H7 (cell line): ENCODE results near the gene VWA3A. TPM values are rescaled to one million over a fixed set of nuclear protein-coding genes. Genes with fewer than 3 reads are reported as not detected.

Experiments used
- DNase-seq: peaks from one replicate; pipeline ENCODE4 v3.0.0; 2012
- H3K27me3 ChIP-seq: 2 replicates; pipeline ENCODE4 v1.6.0; 2011; ENCODE audit warnings: mild to moderate bottlenecking, low read length; ENCODE audit not compliant: control insufficient read depth, insufficient read depth
- H3K36me3 ChIP-seq: replicated peaks from 2 replicates; pipeline ENCODE4 v1.5.1; 2011; ENCODE audit warnings: low read length; ENCODE audit not compliant: control insufficient read depth, insufficient read depth
- H3K4me3 ChIP-seq: 2 replicates; pipeline ENCODE4 v1.5.1; 2011; ENCODE audit warnings: low read depth, mild to moderate bottlenecking, control low read depth, low read length, moderate library complexity; ENCODE audit not compliant: insufficient read depth
- total RNA-seq: library from RNA; depleted of rRNA; stranded (reverse); fragments of >200 nt; shearing (Covaris generic); gene quantifications from 2 replicates; pipeline ENCODE4 v1.2.3, GENCODE V29; 2014; rRNA removed

The VWA3A gene
- total RNA-seq, 1 experiment from 2014 or later = 0.24 TPM

GRCh38 chr16:22203091-22203490 lies 110.8 kb downstream of the VWA3A start:
- DNase-seq = no peak
- H3K4me3 ChIP-seq = no peak overlapping the region
- no peaks in the 10 kb centered on the region; the same call in 1 of the 2 replicates for H3K27me3 ChIP-seq
- no peaks in the 10 kb centered on the region for H3K36me3 ChIP-seq

GRCh38 chr16:22204091-22204655 lies 111.8 kb downstream of the VWA3A start:
- no peak for DNase-seq
- Histone ChIP-seq H3K27me3 (no peaks in the 10 kb centered on the region; the same call in 1 of the 2 replicates), H3K36me3 (no peaks in the 10 kb centered on the region), H3K4me3 (no peak overlapping the region)

GRCh38 chr16:22205577-22206012 lies 113.3 kb downstream of the VWA3A start:
- peak overlapping the region; percentile 89; the same call in 1 of the 2 replicates for H3K4me3 ChIP-seq
- no peaks in the 10 kb centered on the region; the same call in 1 of the 2 replicates for H3K27me3 ChIP-seq
- H3K36me3 ChIP-seq = no peaks in the 10 kb centered on the region
- DNase-seq = no peak

GRCh38 chr16:22206013-22206841 lies 113.9 kb downstream of the VWA3A start, which contains the start of gene EEF2K:
TSS of gene EEF2K (plus strand) at chr16:22206278. CDS start at chr16:22225730, 19,452 bp downstream.
- Histone ChIP-seq H3K36me3 (no peaks in the 10 kb centered on the region; the same call in 1 of the 2 replicates), H3K27me3 (no peaks in the 10 kb centered on the region; the same call in 1 of the 2 replicates), H3K4me3 (peak within 1 kb of the TSS; percentile 89)
- DNase-seq = peak; percentile 97

Other genes with a start within 250 kb of the VWA3A start
- gene NPIPB4, start 234.8 kb upstream of the VWA3A start, total RNA-seq = 10.7 and 21.8 TPM in 2 replicates
- 224 and 231 TPM in 2 replicates for gene UQCRC2, start 139.2 kb upstream of the VWA3A start, total RNA-seq
- not detected in 2 replicates for gene PDZD9, start 91.4 kb upstream of the VWA3A start, total RNA-seq
- 7.2 and 11.8 TPM in 2 replicates for gene MOSMO, start 84.4 kb upstream of the VWA3A start, total RNA-seq
- 0.04 TPM in 1 of 2 replicates, not detected in the other for gene SDR42E2, start 70.0 kb downstream of the VWA3A start, total RNA-seq
- gene EEF2K, start 113.7 kb downstream of the VWA3A start, total RNA-seq = 13.3 and 15.2 TPM in 2 replicates
- 91.5 and 99.6 TPM in 2 replicates for gene POLR3E, start 204.9 kb downstream of the VWA3A start, total RNA-seq